Nephron progenitor cell (in vitro differentiated cells): ENCODE data around the gene METTL25B.
A peak's percentile ranks its signal among the peaks of the same experiment; 100 is the strongest.
"Not testable (repeated sequence)": the region's sequence is repeated elsewhere in the genome, so short reads cannot be mapped to it uniquely, and the experiment has no call there.

Source experiments
- DNase-seq: peaks from one replicate; pipeline ENCODE4 v3.0.0; 2021
- H3K27ac Mint-ChIP-seq: 2 replicates; pipeline ENCODE4 v1.8.0; 2021; ENCODE audit warnings: mild to moderate bottlenecking, moderate library complexity, mixed read lengths
- H3K27me3 Mint-ChIP-seq: 2 replicates; pipeline ENCODE4 v1.8.0; 2021; ENCODE audit warnings: mild to moderate bottlenecking, low read depth, mixed read lengths; ENCODE audit not compliant: poor library complexity
- H3K36me3 Mint-ChIP-seq: 2 replicates; pipeline ENCODE4 v1.8.0; 2021; ENCODE audit warnings: low read depth, mixed read lengths
- H3K4me1 Mint-ChIP-seq: 2 replicates; pipeline ENCODE4 v1.8.0; 2021; ENCODE audit warnings: mixed read lengths
- H3K4me3 Mint-ChIP-seq: 2 replicates; pipeline ENCODE4 v1.8.0; 2021; ENCODE audit warnings: mild to moderate bottlenecking, moderate library complexity, mixed read lengths
- H3K9me3 Mint-ChIP-seq: 2 replicates; pipeline ENCODE4 v1.8.0; 2021; ENCODE audit warnings: mild to moderate bottlenecking, moderate library complexity, mixed read lengths
- CTCF ChIP-seq: fragments of 200-600 bp; sonication (generic); IDR thresholded peaks from 2 replicates; pipeline ENCODE4 v1.5.0; 2021; ENCODE audit warnings: antibody characterized with exemption

The METTL25B gene

GRCh38 chr1:156754219-156754618, 25.9 kb downstream of the METTL25B start:
- H3K4me3 Mint-ChIP-seq = peak overlapping the region; percentile 49
- no peak for DNase-seq
- TF ChIP-seq CTCF = no peak

GRCh38 chr1:156755527-156755950, 27.3 kb downstream of the METTL25B start:
- Mint-ChIP-seq H3K27ac (peak overlapping the region; percentile 48), H3K27me3 (no peaks in the 10 kb centered on the region), H3K4me1 (peaks cover 27% of the 10 kb centered on the region), H3K4me3 (no peak overlapping the region), H3K9me3 (no peaks in the 10 kb centered on the region), H3K36me3 (no peaks in the 10 kb centered on the region)
- no peak for TF ChIP-seq CTCF
- DNase-seq = no peak

More at GRCh38 chr1:156754219-156754618, 25.9 kb downstream of the METTL25B start:
- Mint-ChIP-seq H3K27ac (no peak overlapping the region), H3K36me3 (no peaks in the 10 kb centered on the region), H3K9me3 (no peaks in the 10 kb centered on the region), H3K27me3 (no peaks in the 10 kb centered on the region), H3K4me1 (peaks cover 29% of the 10 kb centered on the region)

- H3K36me3 Mint-ChIP-seq = no peaks in the 10 kb centered on the region
- peaks cover 25% of the 10 kb centered on the region for H3K4me1 Mint-ChIP-seq
- DNase-seq = no peak
- H3K9me3 Mint-ChIP-seq = no peaks in the 10 kb centered on the region
- H3K27ac Mint-ChIP-seq = no peak overlapping the region
- TF ChIP-seq CTCF = no peak
- H3K27me3 Mint-ChIP-seq = no peaks in the 10 kb centered on the region
- H3K4me3 Mint-ChIP-seq = no peak overlapping the region
Observed at GRCh38 chr1:156756355-156756754, 28.1 kb downstream of the METTL25B start.

GRCh38 chr1:156757572-156758253, 29.4 kb downstream of the METTL25B start:
- peaks cover 23% of the 10 kb centered on the region for H3K4me1 Mint-ChIP-seq
- H3K27ac Mint-ChIP-seq, DNase-seq, H3K4me3 Mint-ChIP-seq, H3K36me3 Mint-ChIP-seq, H3K9me3 Mint-ChIP-seq, H3K27me3 Mint-ChIP-seq: not testable (repeated sequence)

- H3K4me3 Mint-ChIP-seq = no peak overlapping the region
- no peaks in the 10 kb centered on the region for H3K9me3 Mint-ChIP-seq
- H3K4me1 Mint-ChIP-seq = peaks cover 19% of the 10 kb centered on the region
- TF ChIP-seq CTCF = no peak
- DNase-seq = no peak
- H3K27ac Mint-ChIP-seq = no peak overlapping the region
- no peaks in the 10 kb centered on the region for H3K36me3 Mint-ChIP-seq
- H3K27me3 Mint-ChIP-seq = no peaks in the 10 kb centered on the region
Observed at GRCh38 chr1:156760092-156760795, 32.0 kb downstream of the METTL25B start.

- no peak for DNase-seq
- no peak overlapping the region for H3K27ac Mint-ChIP-seq
- H3K4me3 Mint-ChIP-seq = no peak overlapping the region
- H3K27me3 Mint-ChIP-seq = no peaks in the 10 kb centered on the region
- no peaks in the 10 kb centered on the region for H3K9me3 Mint-ChIP-seq
- H3K4me1 Mint-ChIP-seq = peaks cover 19% of the 10 kb centered on the region
- TF ChIP-seq CTCF = no peak
- H3K36me3 Mint-ChIP-seq = no peaks in the 10 kb centered on the region
Observed at GRCh38 chr1:156760796-156761104, 32.5 kb downstream of the METTL25B start.

- not testable (repeated sequence) for H3K4me3 Mint-ChIP-seq, H3K27me3 Mint-ChIP-seq, DNase-seq, H3K9me3 Mint-ChIP-seq, H3K27ac Mint-ChIP-seq, H3K36me3 Mint-ChIP-seq
- peaks cover 23% of the 10 kb centered on the region for H3K4me1 Mint-ChIP-seq
Observed at GRCh38 chr1:156765136-156765535, 36.9 kb downstream of the METTL25B start.
